Medulla oblongata (tissue), 1 donor: ENCODE results near the gene HLA-DOB.

Source experiments
- DNase-seq: peaks from one replicate; pipeline ENCODE4 v3.0.0-alpha.2; 2015; ENCODE audit errors: extremely low spot score

The HLA-DOB gene

GRCh38 chr6:32816746-32817204 lies at the start of gene HLA-DOB:
HLA-DOB (minus strand) TSS chr6:32817002; CDS start chr6:32816951, 51 bp downstream.
- DNase-seq: peak; percentile 71

GRCh38 chr6:32865724-32866443 lies 49.1 kb upstream of the HLA-DOB start:
- DNase-seq: no peak

- no peak for DNase-seq
These were observed 45.9 kb upstream of the HLA-DOB start for GRCh38 chr6:32862725-32863124.

- no peak for DNase-seq
These were observed 43.9 kb upstream of the HLA-DOB start for GRCh38 chr6:32860674-32861073.

GRCh38 chr6:32858194-32858593 lies 41.4 kb upstream of the HLA-DOB start:
- no peak for DNase-seq

- DNase-seq: no peak
These were observed 40.5 kb upstream of the HLA-DOB start for GRCh38 chr6:32857156-32857891.

- no peak for DNase-seq
These were observed 38.8 kb upstream of the HLA-DOB start for GRCh38 chr6:32855467-32856174.

- peak; percentile 84 for DNase-seq
These were observed 37.8 kb upstream of the HLA-DOB start for GRCh38 chr6:32854376-32855178.

- peak; percentile 98 for DNase-seq
These were observed 37.0 kb upstream of the HLA-DOB start, which contains the start of the genes PSMB9 and TAP1 for GRCh38 chr6:32853541-32854375. PSMB9 (plus strand) TSS chr6:32854192; CDS start chr6:32854230, 38 bp downstream. TAP1 (minus strand) TSS chr6:32853704; CDS start chr6:32853636, 68 bp downstream.

- DNase-seq: peak; percentile 44
These were observed 36.2 kb upstream of the HLA-DOB start for GRCh38 chr6:32852844-32853540.

- DNase-seq: peak; percentile 39
These were observed 35.4 kb upstream of the HLA-DOB start for GRCh38 chr6:32852018-32852843.

- no peak for DNase-seq
These were observed 34.2 kb upstream of the HLA-DOB start for GRCh38 chr6:32851025-32851424.

GRCh38 chr6:32849126-32849525 lies 32.3 kb upstream of the HLA-DOB start:
- no peak for DNase-seq

GRCh38 chr6:32847795-32848194 lies 31.0 kb upstream of the HLA-DOB start:
- no peak for DNase-seq

- no peak for DNase-seq
These were observed 30.2 kb upstream of the HLA-DOB start for GRCh38 chr6:32847004-32847403.

GRCh38 chr6:32845384-32845884 lies 28.6 kb upstream of the HLA-DOB start:
- peak; percentile 54 for DNase-seq

GRCh38 chr6:32844839-32845383 lies 28.1 kb upstream of the HLA-DOB start:
- no peak for DNase-seq
